HG03159 (cell line): ENCODE results near the gene PRKAR1B.

ENCODE experiments used
- ATAC-seq: cut with Tn5 transposase; IDR thresholded peaks from one replicate; pipeline ENCODE4 v1.9.1; 2021; ENCODE audit warnings: mild to moderate bottlenecking, moderate library complexity; ENCODE audit not compliant: unreplicated experiment

Gene PRKAR1B

GRCh38 chr7:501526-501925, 225.6 kb downstream of the PRKAR1B start:
- ATAC-seq: no peak

- ATAC-seq: no peak
Observed at GRCh38 chr7:500521-501420, 226.3 kb downstream of the PRKAR1B start.

GRCh38 chr7:499853-500485, 227.1 kb downstream of the PRKAR1B start:
- no peak for ATAC-seq
